Stimulated activated CD4-positive, alpha-beta T cell treated with anti-CD3 and anti-CD28 coated beads, Interleukin-15, amount 100 ng/mL, for 24 hours (primary cell): ENCODE results near the gene RBM41.
"Not testable (repeated sequence)": the region's sequence is repeated elsewhere in the genome, so short reads cannot be mapped to it uniquely, and the experiment has no call there.

Experiments used
- DNase-seq: peaks from one replicate; pipeline ENCODE4 v3.0.0-alpha.2; 2020

RBM41 gene

DNA sequence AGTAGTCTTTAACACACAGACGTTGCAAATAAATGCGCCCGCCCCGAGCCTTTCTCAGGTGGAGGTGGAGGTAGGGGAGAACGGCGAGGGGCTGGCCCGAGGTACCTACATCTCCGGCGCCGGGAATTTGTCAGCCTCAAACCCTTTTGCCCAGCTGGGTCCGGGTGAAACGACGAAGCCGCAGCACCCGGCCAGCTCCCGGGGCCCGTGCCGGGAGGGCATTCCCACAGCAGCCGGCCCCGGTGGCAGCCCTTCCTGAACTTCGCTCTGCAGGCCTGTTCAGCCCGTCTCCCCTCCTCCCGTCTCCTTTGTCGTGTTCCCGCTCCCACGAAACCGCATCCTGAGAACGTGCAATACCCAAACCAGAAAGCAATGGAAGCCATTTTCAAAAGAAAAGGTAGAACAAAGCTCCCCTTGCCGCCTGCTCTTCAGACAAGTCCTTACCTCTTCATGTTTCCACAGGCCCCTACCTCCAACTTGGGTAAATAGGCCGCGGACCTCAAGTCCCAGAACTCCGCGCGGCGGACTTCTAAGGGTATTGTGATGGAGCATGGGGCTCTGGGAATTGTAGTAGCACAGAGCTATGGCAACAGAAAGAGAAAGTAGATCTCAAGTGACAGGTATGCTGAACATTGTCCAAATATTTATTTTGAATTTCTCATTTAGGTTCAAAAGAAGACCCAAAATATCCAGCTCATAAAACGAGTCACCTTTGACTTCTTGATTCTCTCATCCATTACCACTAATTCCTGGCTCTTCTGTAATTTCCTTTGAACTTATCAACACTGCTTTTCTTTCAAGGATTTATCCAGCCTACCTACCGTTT lies at the start of gene RBM41:
Gene RBM41 (minus strand): TSS at position 501 of the 826 bp plus-strand sequence. CDS start 49 bp downstream, at position 452.
- DNase-seq, result peak; percentile 78

GRCh38 chrX:107168257-107168656 lies 49.6 kb upstream of the RBM41 start:
- DNase-seq, result no peak

GRCh38 chrX:107167163-107167921 lies 48.7 kb upstream of the RBM41 start:
- DNase-seq, result no peak

DNA sequence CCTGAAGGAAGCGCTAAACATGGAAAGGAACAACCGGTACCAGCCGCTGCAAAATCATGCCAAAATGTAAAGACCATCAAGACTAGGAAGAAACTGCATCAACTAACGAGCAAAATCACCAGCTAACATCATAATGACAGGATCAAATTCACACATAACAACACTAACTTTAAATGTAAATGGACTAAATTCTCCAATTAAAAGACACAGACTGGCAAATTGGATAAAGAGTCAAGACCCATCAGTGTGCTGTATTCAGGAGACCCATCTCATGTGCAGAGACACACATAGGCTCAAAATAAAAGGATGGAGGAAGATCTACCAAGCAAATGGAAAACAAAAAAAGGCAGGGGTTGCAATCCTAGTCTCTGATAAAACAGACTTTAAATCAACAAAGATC lies 39.0 kb upstream of the RBM41 start:
- not testable (repeated sequence) for DNase-seq

- not testable (repeated sequence) for DNase-seq
These were observed 37.2 kb upstream of the RBM41 start for GRCh38 chrX:107155621-107156430.

- peak; percentile 30 for DNase-seq
These were observed 36.4 kb upstream of the RBM41 start for GRCh38 chrX:107154787-107155620.

- no peak for DNase-seq
These were observed 34.4 kb upstream of the RBM41 start for GRCh38 chrX:107153005-107153404.

GRCh38 chrX:107146670-107147069 lies 28.0 kb upstream of the RBM41 start:
- DNase-seq, result no peak

DNA sequence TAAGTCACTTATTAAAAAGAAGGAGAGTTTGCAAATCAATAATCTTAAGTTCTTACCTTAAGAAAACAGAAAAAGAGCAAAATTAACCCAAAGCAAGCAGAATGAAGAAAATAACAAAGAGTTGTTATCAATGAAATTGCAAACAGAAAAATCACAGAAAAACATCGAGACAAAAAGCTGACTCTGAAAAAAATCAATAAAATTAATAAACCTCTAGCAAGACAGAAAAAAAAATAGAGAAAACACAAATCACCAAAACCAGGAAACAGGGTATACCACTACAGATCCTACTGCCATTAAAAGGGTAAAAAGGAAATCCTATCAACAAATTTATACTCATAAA lies 17.3 kb upstream of the RBM41 start:
- no peak for DNase-seq

GRCh38 chrX:107135049-107135964 lies 16.7 kb upstream of the RBM41 start:
- DNase-seq, result peak; percentile 23

GRCh38 chrX:107123750-107124149 lies 5.1 kb upstream of the RBM41 start:
- DNase-seq, result no peak

- no peak for DNase-seq
These were observed 661 bp upstream of the RBM41 start for GRCh38 chrX:107119283-107119682.

DNA sequence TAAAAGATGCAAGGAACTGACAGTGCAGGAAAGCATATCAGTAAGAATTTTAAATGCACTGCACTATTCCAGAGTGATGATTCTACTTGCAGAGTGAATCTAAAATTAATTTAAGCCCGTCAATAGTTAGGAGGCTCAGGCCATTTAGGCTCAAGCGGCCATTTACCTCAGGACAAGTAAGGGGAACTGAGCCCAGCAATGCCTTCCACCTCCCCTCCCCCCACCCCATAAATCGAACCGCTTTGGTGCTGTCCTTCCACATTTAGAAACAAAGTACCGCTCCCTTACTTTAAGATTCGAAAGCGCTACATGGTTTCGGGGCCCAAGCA lies 665 bp downstream of the RBM41 start:
- no peak for DNase-seq

DNA sequence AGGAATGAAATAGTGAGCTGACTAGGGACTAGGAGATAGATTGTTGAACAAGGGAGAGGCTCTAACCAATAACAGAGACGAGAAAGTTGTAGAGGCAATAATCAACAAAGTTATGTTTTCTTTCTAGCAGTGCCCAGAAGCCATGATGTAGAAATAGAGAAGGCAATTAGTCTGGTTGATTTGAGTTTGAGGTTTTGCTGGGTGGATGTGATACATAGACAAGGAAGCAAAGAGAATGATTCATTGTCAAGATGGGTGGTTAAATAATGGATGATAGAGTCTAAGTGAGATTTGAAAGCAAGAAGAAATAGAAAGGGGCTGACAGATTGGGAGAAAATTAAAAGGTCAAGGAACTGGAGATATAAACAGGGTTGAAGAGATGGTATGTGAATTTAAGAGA lies 11.2 kb downstream of the RBM41 start:
- no peak for DNase-seq

- DNase-seq, result no peak
These were observed 15.6 kb downstream of the RBM41 start for GRCh38 chrX:107102980-107103379.

DNA sequence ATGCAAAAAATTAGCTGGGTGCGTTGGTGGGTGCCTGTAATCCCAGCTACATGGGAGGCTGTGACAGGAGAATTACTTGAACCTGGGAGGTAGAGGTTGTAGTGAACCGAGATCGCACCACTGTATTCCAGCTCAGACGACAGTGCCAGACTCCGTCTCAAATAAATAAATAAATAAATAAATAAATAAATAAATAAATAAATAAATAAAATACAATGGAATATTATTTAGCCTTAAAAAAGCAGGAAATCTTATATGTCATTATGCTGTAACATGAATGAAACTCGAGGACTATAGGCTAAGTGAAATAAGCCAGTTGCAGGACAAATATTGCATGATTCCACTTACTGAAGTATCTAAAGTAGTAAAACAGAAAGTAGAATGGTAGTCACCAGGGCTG lies 42.5 kb downstream of the RBM41 start:
- no peak for DNase-seq

- DNase-seq, result not testable (repeated sequence)
These were observed 60.9 kb downstream of the RBM41 start for GRCh38 chrX:107057731-107058130.

- no peak for DNase-seq
These were observed 63.6 kb downstream of the RBM41 start for GRCh38 chrX:107054978-107055377.

DNA sequence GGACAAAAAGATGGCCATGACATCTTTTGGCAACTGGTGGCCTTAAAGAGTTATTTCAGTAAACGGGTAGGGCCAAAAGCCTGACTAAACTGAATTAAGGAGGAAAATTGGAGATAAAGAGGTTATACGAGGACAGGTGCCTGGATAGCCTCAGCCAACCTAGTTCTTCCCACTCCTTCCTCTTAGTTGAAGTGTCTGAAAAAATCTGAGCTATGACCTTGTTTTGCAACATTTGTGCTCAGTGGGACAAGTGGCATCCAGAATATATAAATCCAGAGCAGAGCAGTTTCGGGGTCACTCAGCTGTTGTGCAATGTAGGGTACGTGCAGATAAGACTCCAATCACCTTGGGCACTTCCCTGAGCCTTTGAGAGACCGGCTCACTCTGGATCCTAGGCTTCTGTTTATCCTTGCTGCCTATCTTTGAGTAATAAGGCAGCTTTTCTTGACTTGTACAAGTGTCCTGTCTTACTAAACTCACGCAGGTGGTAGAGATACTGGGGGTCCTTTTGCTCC lies 68.4 kb downstream of the RBM41 start:
- DNase-seq, result no peak

- DNase-seq, result no peak
These were observed 71.0 kb downstream of the RBM41 start for GRCh38 chrX:107047622-107048021.

DNA sequence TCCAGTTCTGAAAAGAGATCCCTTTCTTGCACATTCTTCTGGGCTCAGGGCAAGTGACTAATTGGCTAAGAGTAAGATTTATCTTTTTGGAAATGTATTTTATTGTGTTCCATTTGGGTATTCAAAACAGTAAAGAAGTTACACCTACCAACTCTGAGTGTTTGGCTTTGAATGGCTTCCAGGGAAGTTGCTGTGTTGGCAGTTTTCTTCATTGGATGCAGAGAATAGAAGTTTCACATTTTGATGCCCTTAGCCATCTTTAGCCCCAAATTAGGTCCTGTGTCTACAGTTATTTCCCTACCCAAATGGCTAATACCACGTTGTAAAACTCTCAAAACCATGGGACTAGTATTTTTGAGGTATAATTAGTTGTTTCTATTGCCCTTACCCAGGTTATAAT lies 88.9 kb downstream of the RBM41 start:
- no peak for DNase-seq
